K562 (cell line): Measurements from ENCODE around the gene VPS9D1. TPM values are rescaled to one million over a fixed set of nuclear protein-coding genes. Genes with fewer than 3 reads are reported as not detected.
A peak's percentile ranks its signal among the peaks of the same experiment; 100 is the strongest.

Experiments
- ATAC-seq: fragments of 200-7000 bp; cut with Tn5 transposase; 3 replicates; pipeline ENCODE4 v1.9.1; 2020; ENCODE audit warnings: moderate library complexity
- BruUV-seq: library from RNA; stranded (reverse); fragments of 400-500 nt; replicated peaks from 2 replicates; lab custom pipeline; 2021; lab: Mats Ljungman, UMichigan
- CTCF ChIA-PET: fragments of 300-600 bp; formaldehyde crosslinking; extraction: SDS; loops from one replicate; lab custom pipeline; 2021; ENCODE audit warnings: low intra/inter-chr PET ratio; lab: Yijun Ruan, JAX
- POLR2A ChIA-PET: fragments of 300-600, 350-650 bp; sonication (Branson Sonifier 250); formaldehyde crosslinking; extraction: SDS; loops from one replicate; lab custom pipeline; 2021; ENCODE audit warnings: antibody characterized with exemption, inconsistent platforms; lab: Yijun Ruan, JAX
- DNase-seq, 4 experiments: peaks; one replicate each; pipeline versions ENCODE4 v3.0.0 to v3.0.0-alpha.2; 2011 to 2018; ENCODE audit warnings: low spot score in 3 of 4, mixed read lengths in 3 of 4; ENCODE audit errors: extremely low read depth in 1 of 4
- FAIRE-seq: peaks from 2 replicates; lab custom pipeline; 2011; peaks lifted over from hg19 to GRCh38; lab: Jason Lieb, UNC
- H2AFZ ChIP-seq: 2 replicates; pipeline ENCODE4 v1.6.0; 2011; ENCODE audit warnings: low read depth, low read length, control low read depth, inconsistent platforms
- H3K27ac ChIP-seq: fragments of 200-600 bp; 3 replicates; pipeline ENCODE4 v1.8.0; 2011; ENCODE audit warnings: low read depth, mild to moderate bottlenecking, control low read depth, inconsistent platforms, low read length, moderate library complexity, mixed read lengths; ENCODE audit errors: extremely low read depth
- H3K27me3 ChIP-seq, 2 experiments: fragments of 300-600 bp in 1 of 2; 2 replicates in 1 of 2; 3 replicates in 1 of 2; pipeline versions ENCODE4 v1.6.0 to v1.8.0; 2011; ENCODE audit warnings: inconsistent platforms in 2 of 2, low read length in 2 of 2, mild to moderate bottlenecking in 1 of 2, mixed read lengths in 1 of 2, moderate library complexity in 1 of 2; ENCODE audit not compliant: control insufficient read depth in 2 of 2, insufficient read depth in 2 of 2
- H3K36me3 ChIP-seq: fragments of 300-600 bp; 3 replicates; pipeline ENCODE4 v1.8.0; 2011; ENCODE audit warnings: mild to moderate bottlenecking, low read length, inconsistent platforms; ENCODE audit not compliant: control insufficient read depth, insufficient read depth
- H3K4me1 ChIP-seq, 2 experiments: fragments of 200-600 bp in 1 of 2; replicated peaks in 1 of 2; 2 replicates in 1 of 2; 3 replicates in 1 of 2; pipeline versions ENCODE4 v1.5.1 to v1.8.0; 2011; ENCODE audit warnings: inconsistent platforms in 2 of 2, low read length in 2 of 2, mild to moderate bottlenecking in 1 of 2, mixed read lengths in 1 of 2, moderate library complexity in 1 of 2; ENCODE audit not compliant: control insufficient read depth in 2 of 2, insufficient read depth in 2 of 2
- H3K4me2 ChIP-seq: 2 replicates; pipeline ENCODE4 v1.6.1; 2011; ENCODE audit warnings: low read length, control low read depth, inconsistent platforms, mixed read lengths; ENCODE audit not compliant: insufficient read depth
- H3K4me3 ChIP-seq: fragments of 200-600 bp; sonication (generic), shearing (Covaris generic); 2 replicates; pipeline ENCODE4 v1.5.1; 2016; ENCODE audit warnings: control low read depth, inconsistent platforms
- H3K79me2 ChIP-seq: fragments of 200-600 bp; 3 replicates; pipeline ENCODE4 v1.8.0; 2011; ENCODE audit warnings: low read length, inconsistent platforms; ENCODE audit not compliant: control insufficient read depth, insufficient read depth
- H3K9ac ChIP-seq, 2 experiments: 2 replicates each; pipeline versions ENCODE4 v1.6.0 to v1.6.1; 2011; ENCODE audit warnings: low read depth in 2 of 2, low read length in 2 of 2, control low read depth in 1 of 2, inconsistent platforms in 1 of 2, mild to moderate bottlenecking in 1 of 2, mixed read lengths in 1 of 2; ENCODE audit not compliant: insufficient read depth in 1 of 2
- H3K9me1 ChIP-seq: one replicate; pipeline ENCODE4 v1.6.0; 2011; ENCODE audit warnings: inconsistent platforms, mild to moderate bottlenecking, low read length, moderate library complexity; ENCODE audit not compliant: control insufficient read depth, insufficient read depth
- H3K9me3 ChIP-seq: replicated peaks from 2 replicates; pipeline ENCODE4 v1.5.1; 2011; ENCODE audit warnings: low read depth, low read length, inconsistent platforms; ENCODE audit not compliant: control insufficient read depth, insufficient read depth
- H4K20me1 ChIP-seq: replicated peaks from 2 replicates; pipeline ENCODE4 v1.6.1; 2011; ENCODE audit warnings: low read length, inconsistent platforms, mixed read lengths; ENCODE audit not compliant: control insufficient read depth, insufficient read depth
- CBX1 ChIP-seq: sonication (generic); IDR thresholded peaks from 2 replicates; pipeline ENCODE4 v1.6.1; 2016; ENCODE audit warnings: antibody characterized with exemption, low read depth, mild to moderate bottlenecking
- HNRNPL ChIP-seq: fragments of 200-400 bp; formaldehyde crosslinking; IDR thresholded peaks from 2 replicates; pipeline ENCODE4 v1.6.1; 2017; ENCODE audit warnings: low read depth, mild to moderate bottlenecking, low read length
- RBFOX2 ChIP-seq: fragments of 200-400 bp; formaldehyde crosslinking; IDR thresholded peaks from 2 replicates; pipeline ENCODE4 v1.6.1; 2017; ENCODE audit warnings: low read depth, mild to moderate bottlenecking, low read length, moderate library complexity
- SMAD3 ChIP-seq: fragments of 450-650 bp; formaldehyde crosslinking; conservative IDR thresholded peaks from 2 replicates; pipeline ENCODE4 v1.4.0; 2020; ENCODE audit warnings: mild to moderate bottlenecking
- XRCC5 ChIP-seq: fragments of 200-400 bp; formaldehyde crosslinking; IDR thresholded peaks from 2 replicates; pipeline ENCODE4 v1.6.1; 2017; ENCODE audit warnings: low read depth, mild to moderate bottlenecking, low read length
- ZFX ChIP-seq: sonication (generic); formaldehyde crosslinking; IDR thresholded peaks from 2 replicates; pipeline ENCODE4 v1.8.0; 2022; ENCODE audit warnings: mild to moderate bottlenecking, missing genetic modification reagents, moderate library complexity
- ZNF780A ChIP-seq: fragments of 250-450 bp; sonication (Bioruptor Pico); IDR thresholded peaks from 2 replicates; pipeline ENCODE4 v1.5.0; 2021; ENCODE audit warnings: mild to moderate bottlenecking
- WGBS: fragments of 100-300 bp; shearing (Covaris generic); methylation state at CpG from one replicate; pipeline ENCODE4 v1.1.6; 2016; ENCODE audit warnings: low coverage, mixed read lengths; ENCODE audit not compliant: insufficient coverage; ENCODE audit errors: missing lambda C conversion rate; 5-methylcytosine and 5-hydroxymethylcytosine counted together
- in situ Hi-C: fragments of 300-500 bp; cut with MboI; formaldehyde crosslinking; loops from 4 replicates; pipeline ENCODE4 v1.15.0; 2018; ENCODE audit warnings: inconsistent platforms, mixed read lengths
- intact Hi-C: fragments of 100-400 bp; cut with micrococcal nuclease; formaldehyde crosslinking; loops from 2 replicates; pipeline ENCODE4 v1.14.2; 2022
- polyA plus RNA-seq, 8 experiments: library from polyadenylated mRNA; depleted of rRNA in 4 of 8; stranded (reverse) in 5 of 8; unstranded in 3 of 8; fragments of >200 nt; fragmentation: Nextera tagmentation in 2 of 8; fragmentation: Illumina TruSeq in 1 of 8; extraction: Ambion mirVana in 2 of 8; extraction: Trizol in 1 of 8; gene quantifications; 2 replicates each; pipeline versions ENCODE4 v1.2.1 to v1.2.3, GENCODE V29; 2011 to 2014; ENCODE audit warnings: inconsistent platforms in 1 of 8, missing spikeins in 1 of 8
- total RNA-seq, 7 experiments: library from RNA; depleted of rRNA in 6 of 7; stranded (reverse); fragments of >200 nt in 6 of 7; fragmentation: Illumina TruSeq in 2 of 7; extraction: Trizol in 2 of 7; gene quantifications; 2 replicates each; pipeline versions ENCODE4 v1.2.1 to v1.2.3, GENCODE V29; 2011 to 2021; ENCODE audit warnings: low replicate concordance in 1 of 7

Gene VPS9D1
- total and polyA plus RNA-seq, 9 of the 15 experiments (the other 6 are each of a cell fraction or from before 2014, with no cell fraction given): 0.33 to 3.1 (median 1.1) TPM

GRCh38 chr16:89695875-89696669 lies 24.6 kb downstream of the VPS9D1 start:
- in situ Hi-C loops (no loop called here), intact Hi-C loops (no loop called here)
- ATAC-seq (no peak), FAIRE-seq (no peak), DNase-seq (peak in 1 of 4 experiments; percentile 12)
- Histone ChIP-seq H3K9me1 (peaks cover 11% of the 10 kb centered on the region), H3K4me2 (no peak overlapping the region), H3K36me3 (peaks cover 68% of the 10 kb centered on the region), H3K27ac (no peak overlapping the region), H3K9ac (peak overlapping the region in 1 of 2 experiments; percentile 27; a peak in 1 of 4 replicates), H2AFZ (no peak overlapping the region), H3K27me3 (no peaks in the 10 kb centered on the region), H3K79me2 (peaks cover 9% of the 10 kb centered on the region), H3K9me3 (no peaks in the 10 kb centered on the region), H3K4me3 (no peak overlapping the region), H4K20me1 (peaks cover 4% of the 10 kb centered on the region; the same call in 1 of the 2 replicates), H3K4me1 (peaks cover 8 to 65% of the 10 kb centered on the region in 2 experiments)
- ChIA-PET CTCF (no interaction called here), POLR2A (interaction anchor here (0.8 to 1.7 kb wide), 4 partner anchors 7 to 10 kb away, joined by 3 to 9 read pairs (median 6); partner anchors contain the start of gene CDK10)
- TF ChIP-seq SMAD3 (CRISPR knock-in tag): no peak
- no peak for TF ChIP-seq ZNF780A (CRISPR knock-in tag)
- TF ChIP-seq XRCC5: no peak
- no peak for TF ChIP-seq HNRNPL
- peak; percentile 3; the same call in 1 of the 2 replicates for TF ChIP-seq RBFOX2
- TF ChIP-seq ZFX: no peak
- TF ChIP-seq CBX1: no peak
- TSS peak; percentile 46 for BruUV-seq
- 89% methylated on average over 20 of the region's 25 CpGs for WGBS
